Spleen (tissue), 11 donors: ENCODE results near the gene PODXL2. TPM values are rescaled to one million over a fixed set of nuclear protein-coding genes. Genes with fewer than 3 reads are reported as not detected.

Source experiments
- DNase-seq: peaks from one replicate; pipeline ENCODE4 v3.0.0-alpha.2; 2020
- H3K27ac ChIP-seq, 8 donors: fragments of 200-600 bp; sonication (generic) in 7 of 8; 1 replicate in 4 of 8; 2 replicates in 4 of 8; pipeline versions ENCODE4 v1.5.0 to v1.8.0; 2016 to 2021; ENCODE audit warnings: inconsistent platforms in 4 of 8, mild to moderate bottlenecking in 4 of 8, moderate library complexity in 1 of 8
- H3K27me3 ChIP-seq, 7 donors: fragments of 200-600 bp; sonication (generic) in 6 of 7; replicated peaks in 1 of 7; 1 replicate in 4 of 7; 2 replicates in 3 of 7; pipeline versions ENCODE4 v1.5.0 to v1.8.0; 2016 to 2021; ENCODE audit warnings: inconsistent platforms in 3 of 7, mild to moderate bottlenecking in 1 of 7
- H3K36me3 ChIP-seq, 6 donors: fragments of 200-600 bp; sonication (generic) in 5 of 6; 1 replicate in 4 of 6; 2 replicates in 2 of 6; pipeline versions ENCODE4 v1.5.0 to v1.8.0; 2016 to 2021; ENCODE audit warnings: inconsistent platforms in 2 of 6
- H3K4me1 ChIP-seq, 6 donors: fragments of 200-600 bp; sonication (generic) in 5 of 6; 1 replicate in 3 of 6; 2 replicates in 3 of 6; pipeline versions ENCODE4 v1.5.0 to v1.8.0; 2016 to 2021; ENCODE audit warnings: inconsistent platforms in 3 of 6
- H3K4me3 ChIP-seq, 8 donors: fragments of 200-600 bp; sonication (generic) in 7 of 8; 1 replicate in 4 of 8; 2 replicates in 4 of 8; pipeline versions ENCODE4 v1.5.0 to v1.8.0; 2016 to 2021; ENCODE audit warnings: inconsistent platforms in 4 of 8, mild to moderate bottlenecking in 4 of 8, moderate library complexity in 2 of 8
- H3K9me3 ChIP-seq, 8 donors: fragments of 200-600 bp; sonication (generic) in 7 of 8; 1 replicate in 4 of 8; 2 replicates in 4 of 8; pipeline versions ENCODE4 v1.5.0 to v1.8.0; 2016 to 2021; ENCODE audit warnings: inconsistent platforms in 4 of 8
- POLR2A ChIP-seq, 3 donors: fragments of 450-650 bp; IDR thresholded peaks; one replicate each; pipeline ENCODE4 v1.5.1; 2017; ENCODE audit warnings: antibody characterized with exemption in 3 of 3, mild to moderate bottlenecking in 1 of 3
- POLR2AphosphoS5 ChIP-seq, 3 donors: sonication (generic); formaldehyde crosslinking; IDR thresholded peaks; one replicate each; pipeline ENCODE4 v1.5.1; 2017; ENCODE audit warnings: antibody characterized with exemption in 3 of 3
- WGBS, 5 donors: extraction: QIAGEN DNeasy Blood & Tissue Kit in 3 of 5; methylation state at CpG; one replicate each; pipeline versions ENCODE4 v1.1.5 to v1.1.7; 2013 to 2018; 5-methylcytosine and 5-hydroxymethylcytosine counted together
- intact Hi-C: fragments of 100-400 bp; cut with DNase I; formaldehyde crosslinking; loops from one replicate; pipeline ENCODE4 v1.15.0; 2023; ENCODE audit warnings: low total_unique reads
- polyA plus RNA-seq, 3 donors: library from polyadenylated mRNA; stranded (reverse); fragments of 200-250 nt; gene quantifications; one replicate each; pipeline ENCODE4 v1.2.1, GENCODE V29; 2013
- total RNA-seq, 7 donors: library from RNA; depleted of rRNA in 3 of 7; stranded (reverse); fragments of >200 nt in 3 of 7; fragmentation: NEBNext Ultra II Directional in 4 of 7; extraction: Animal tissue kit (Norgen Biotek cat#: 25700) in 4 of 7; gene quantifications; one replicate each; pipeline versions ENCODE4 v1.1.0 to v1.2.1, GENCODE V29; 2016 to 2021
- TF ChIP-seq, protein P1 (sequence below), 11 experiments: fragments of 200-600 bp in 7 of 11; fragments of 450-650 bp in 4 of 11; sonication (generic) in 4 of 11; IDR thresholded peaks in 8 of 11; conservative IDR thresholded peaks in 3 of 11; 1 replicate in 7 of 11; 2 replicates in 4 of 11; pipeline versions ENCODE4 v1.4.0 to v1.8.0; 2016 to 2021; ENCODE audit warnings: antibody characterized with exemption in 11 of 11, inconsistent platforms in 4 of 11, mild to moderate bottlenecking in 1 of 11
- donor health status: healthy with polysubstance abuse.
- donor health status: DM: no; HTN: no; CAD: no; lungs with moderate emphysema.
- donor health status: DM: no; HTN: no; CAD: no.
- donor health status: Bipolar disorder and iron deficiency.
- donor health status: healthy.
- donor health status: DM: no; HTN: no; CAD: no.
- donor health status: DM: yes; HTN: yes; CAD: no.

PODXL2 gene
- total and polyA plus RNA-seq, 10 donors, result 0.77 to 3.1 (median 2.4) TPM

DNA sequence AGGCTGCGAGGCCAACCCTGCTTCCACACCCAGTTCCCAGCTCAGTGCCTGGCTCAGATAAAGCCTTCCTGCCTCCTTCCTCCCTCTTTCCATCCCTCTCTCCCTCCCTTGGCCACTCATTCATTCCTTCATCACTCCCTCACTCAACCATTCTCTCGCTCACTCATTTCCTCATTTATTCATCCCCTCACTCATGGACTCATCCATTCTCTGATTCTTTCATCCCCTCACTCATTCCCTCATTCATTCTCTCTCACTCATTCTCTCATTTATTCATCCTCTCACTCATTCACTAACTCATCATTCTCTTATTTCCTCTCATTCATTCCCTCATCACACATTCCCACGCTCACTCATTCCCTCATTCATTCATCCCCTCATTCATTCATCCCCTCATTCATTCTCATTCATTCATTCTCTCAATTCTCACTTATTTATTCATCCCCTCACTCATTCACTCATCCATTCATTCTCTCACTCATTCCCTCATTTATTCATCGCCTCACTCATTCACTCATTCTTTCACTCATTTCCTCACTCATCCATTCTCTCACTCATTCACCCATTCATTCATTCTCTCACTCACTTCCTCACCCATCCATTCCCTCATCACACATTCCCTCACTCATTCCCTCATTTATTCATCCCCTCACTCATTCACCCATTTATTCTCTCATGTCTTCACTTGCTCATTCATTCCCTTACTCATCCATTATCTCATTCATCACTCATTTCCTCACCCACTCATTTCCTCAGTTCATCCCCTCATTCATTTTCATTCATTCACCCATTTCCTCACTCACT, 56.9 kb downstream of the PODXL2 start:
- no peak for DNase-seq

DNA sequence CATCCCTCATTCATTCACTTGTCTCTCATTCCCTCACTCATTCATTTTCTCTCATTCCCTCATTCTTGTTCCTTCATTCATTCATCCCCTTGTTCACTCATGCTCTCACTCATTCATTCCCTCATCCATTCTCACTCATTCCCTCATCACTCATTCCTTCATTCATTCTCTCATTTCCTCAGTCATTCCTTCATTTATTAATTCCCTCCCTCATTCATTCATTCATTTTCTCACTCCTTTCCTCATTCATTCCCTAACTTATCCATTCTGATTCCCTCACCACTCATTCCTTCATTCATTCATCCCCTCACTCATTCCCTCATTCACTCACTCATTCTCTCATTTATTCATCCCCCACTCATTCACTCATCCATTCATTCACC, 57.5 kb downstream of the PODXL2 start:
- Histone ChIP-seq H3K36me3 (peaks cover 0 to 37% (median 1%) of the 10 kb centered on the region in 6 donors), H3K27me3 (no peaks in the 10 kb centered on the region), H3K9me3 (no peaks in the 10 kb centered on the region), H3K27ac (no peak overlapping the region), H3K4me1 (peaks cover 0 to 39% (median 12%) of the 10 kb centered on the region in 6 donors), H3K4me3 (no peak overlapping the region)
- DNase-seq, result no peak
- TF ChIP-seq, protein P1, sequence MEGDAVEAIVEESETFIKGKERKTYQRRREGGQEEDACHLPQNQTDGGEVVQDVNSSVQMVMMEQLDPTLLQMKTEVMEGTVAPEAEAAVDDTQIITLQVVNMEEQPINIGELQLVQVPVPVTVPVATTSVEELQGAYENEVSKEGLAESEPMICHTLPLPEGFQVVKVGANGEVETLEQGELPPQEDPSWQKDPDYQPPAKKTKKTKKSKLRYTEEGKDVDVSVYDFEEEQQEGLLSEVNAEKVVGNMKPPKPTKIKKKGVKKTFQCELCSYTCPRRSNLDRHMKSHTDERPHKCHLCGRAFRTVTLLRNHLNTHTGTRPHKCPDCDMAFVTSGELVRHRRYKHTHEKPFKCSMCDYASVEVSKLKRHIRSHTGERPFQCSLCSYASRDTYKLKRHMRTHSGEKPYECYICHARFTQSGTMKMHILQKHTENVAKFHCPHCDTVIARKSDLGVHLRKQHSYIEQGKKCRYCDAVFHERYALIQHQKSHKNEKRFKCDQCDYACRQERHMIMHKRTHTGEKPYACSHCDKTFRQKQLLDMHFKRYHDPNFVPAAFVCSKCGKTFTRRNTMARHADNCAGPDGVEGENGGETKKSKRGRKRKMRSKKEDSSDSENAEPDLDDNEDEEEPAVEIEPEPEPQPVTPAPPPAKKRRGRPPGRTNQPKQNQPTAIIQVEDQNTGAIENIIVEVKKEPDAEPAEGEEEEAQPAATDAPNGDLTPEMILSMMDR (IDR thresholded peaks at IDR 0.05 in 8 of 11, conservative IDR thresholded peaks at IDR 0.05 in 3 of 11), result no peak
- TF ChIP-seq POLR2AphosphoS5 (IDR thresholded peaks at IDR 0.05) (no peak), POLR2A (IDR thresholded peaks at IDR 0.05) (no peak)
- intact Hi-C loops, result no loop called here

More for the DNA sequence above, 56.9 kb downstream of the PODXL2 start:
- Histone ChIP-seq H3K27me3 (no peaks in the 10 kb centered on the region), H3K4me1 (peaks cover 0 to 42% (median 14%) of the 10 kb centered on the region in 6 donors), H3K36me3 (peaks cover 0 to 37% (median 0%) of the 10 kb centered on the region in 6 donors), H3K4me3 (no peak overlapping the region), H3K9me3 (no peaks in the 10 kb centered on the region), H3K27ac (peak overlapping the region in 1 of 8 donors; percentile 96)
- TF ChIP-seq POLR2AphosphoS5 (IDR thresholded peaks at IDR 0.05), result peak in 1 of 3 donors; percentile 43
- TF ChIP-seq, protein P1 (IDR thresholded peaks at IDR 0.05 in 8 of 11, conservative IDR thresholded peaks at IDR 0.05 in 3 of 11), result no peak
- intact Hi-C loops, result no loop called here
- 78 to 88% (median 84%) methylated on average over 4 of the region's 4 CpGs for WGBS, 5 donors

- intact Hi-C loops, result no loop called here
These were observed 58.3 kb downstream of the PODXL2 start for GRCh38 chr3:127687228-127687737.

GRCh38 chr3:127688022-127688415, 59.0 kb downstream of the PODXL2 start:
- 64 to 88% (median 83%) methylated on average over 2 of the region's 2 CpGs for WGBS, 5 donors
- H3K27me3 ChIP-seq, result no peaks in the 10 kb centered on the region

More at GRCh38 chr3:127687228-127687737, 58.3 kb downstream of the PODXL2 start:
- DNase-seq, result no peak
- Histone ChIP-seq H3K27ac (no peak overlapping the region), H3K4me3 (no peak overlapping the region), H3K4me1 (peaks cover 0 to 38% (median 10%) of the 10 kb centered on the region in 6 donors), H3K36me3 (peaks cover 0 to 39% (median 5%) of the 10 kb centered on the region in 6 donors), H3K9me3 (no peaks in the 10 kb centered on the region), H3K27me3 (no peaks in the 10 kb centered on the region)
- WGBS, 5 donors, result 95 to 100% (median 98%) methylated on average over 2 of the region's 2 CpGs
- TF ChIP-seq POLR2A (IDR thresholded peaks at IDR 0.05) (no peak), POLR2AphosphoS5 (IDR thresholded peaks at IDR 0.05) (no peak)
- TF ChIP-seq, protein P1 (IDR thresholded peaks at IDR 0.05 in 8 of 11, conservative IDR thresholded peaks at IDR 0.05 in 3 of 11), result no peak

More at GRCh38 chr3:127688022-127688415, 59.0 kb downstream of the PODXL2 start:
- intact Hi-C loops, result no loop called here
- Histone ChIP-seq H3K27ac (no peak overlapping the region), H3K9me3 (no peaks in the 10 kb centered on the region), H3K4me1 (peaks cover 0 to 31% (median 10%) of the 10 kb centered on the region in 6 donors), H3K36me3 (peaks cover 0 to 42% (median 5%) of the 10 kb centered on the region in 6 donors), H3K4me3 (no peak overlapping the region)
- DNase-seq, result no peak
- TF ChIP-seq POLR2AphosphoS5 (IDR thresholded peaks at IDR 0.05) (peak in 1 of 3 donors; percentile 21), POLR2A (IDR thresholded peaks at IDR 0.05) (no peak)
- TF ChIP-seq, protein P1 (IDR thresholded peaks at IDR 0.05 in 8 of 11, conservative IDR thresholded peaks at IDR 0.05 in 3 of 11), result no peak
